ENCODE results near the gene SEZ6L2. TPM values are rescaled to one million over a fixed set of nuclear protein-coding genes. Genes with fewer than 3 reads are reported as not detected.
"Not testable (repeated sequence)": the region's sequence is repeated elsewhere in the genome, so short reads cannot be mapped to it uniquely, and the experiment has no call there.

The SEZ6L2 gene
- total RNA-seq, 6 experiments from 2014 or later: 1.5 to 4.5 (median 3.9) TPM

- Mint-ChIP-seq H3K27me3 (ENCODE audit: insufficient read depth) (peaks cover 30% of the 10 kb centered on the region), H3K9me3 (no peaks in the 10 kb centered on the region; the same call in 1 of the 2 replicates), H3K4me3 (no peak overlapping the region), H3K36me3 (ENCODE audit: low read depth) (peaks cover 5% of the 10 kb centered on the region; the same call in 1 of the 2 replicates), H3K4me1 (ENCODE audit: low read depth) (peaks cover 10% of the 10 kb centered on the region; the same call in 1 of the 2 replicates), H3K27ac (no peak overlapping the region)
- TF ChIP-seq, protein P1, sequence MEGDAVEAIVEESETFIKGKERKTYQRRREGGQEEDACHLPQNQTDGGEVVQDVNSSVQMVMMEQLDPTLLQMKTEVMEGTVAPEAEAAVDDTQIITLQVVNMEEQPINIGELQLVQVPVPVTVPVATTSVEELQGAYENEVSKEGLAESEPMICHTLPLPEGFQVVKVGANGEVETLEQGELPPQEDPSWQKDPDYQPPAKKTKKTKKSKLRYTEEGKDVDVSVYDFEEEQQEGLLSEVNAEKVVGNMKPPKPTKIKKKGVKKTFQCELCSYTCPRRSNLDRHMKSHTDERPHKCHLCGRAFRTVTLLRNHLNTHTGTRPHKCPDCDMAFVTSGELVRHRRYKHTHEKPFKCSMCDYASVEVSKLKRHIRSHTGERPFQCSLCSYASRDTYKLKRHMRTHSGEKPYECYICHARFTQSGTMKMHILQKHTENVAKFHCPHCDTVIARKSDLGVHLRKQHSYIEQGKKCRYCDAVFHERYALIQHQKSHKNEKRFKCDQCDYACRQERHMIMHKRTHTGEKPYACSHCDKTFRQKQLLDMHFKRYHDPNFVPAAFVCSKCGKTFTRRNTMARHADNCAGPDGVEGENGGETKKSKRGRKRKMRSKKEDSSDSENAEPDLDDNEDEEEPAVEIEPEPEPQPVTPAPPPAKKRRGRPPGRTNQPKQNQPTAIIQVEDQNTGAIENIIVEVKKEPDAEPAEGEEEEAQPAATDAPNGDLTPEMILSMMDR (IDR thresholded peaks at IDR 0.05): no peak
- no peak for DNase-seq
Measured at GRCh38 chr16:29873319-29873718, 26.0 kb downstream of the SEZ6L2 start.

DNA sequence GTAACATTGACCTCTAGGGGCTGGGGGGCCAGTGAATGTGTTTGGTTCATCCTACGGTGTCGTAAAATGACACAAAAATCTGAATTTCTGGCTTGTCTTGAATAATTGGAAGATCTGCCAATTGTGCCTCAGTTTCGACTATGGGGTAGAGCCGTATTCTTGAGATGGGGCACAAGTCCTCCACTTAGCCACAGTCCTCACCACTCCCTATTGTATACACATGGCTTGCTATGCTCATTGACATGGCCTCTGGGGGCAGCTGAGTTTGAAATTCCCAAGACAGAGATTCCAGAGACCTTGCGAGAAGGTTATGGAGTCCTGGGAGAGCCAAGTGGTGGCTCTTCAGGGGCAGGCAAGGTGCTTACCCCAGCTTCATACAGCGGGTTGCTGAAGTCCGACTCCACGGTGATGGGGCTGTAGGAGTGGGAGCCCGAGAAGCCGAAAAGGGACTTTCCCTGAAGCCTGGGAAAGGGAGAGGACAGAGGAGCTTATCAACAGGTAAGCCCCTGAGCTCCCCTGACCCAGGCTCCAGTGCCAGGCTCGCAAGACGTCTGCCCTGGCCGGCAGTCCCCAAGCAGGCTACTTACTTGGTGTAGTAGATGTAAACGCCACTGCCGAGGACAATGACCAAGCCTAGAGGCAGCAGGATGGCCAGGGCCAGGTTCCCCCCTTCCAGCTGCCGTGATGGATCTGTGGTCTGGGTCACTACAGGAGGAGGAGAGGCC is 27.4 kb downstream of the SEZ6L2 start:
- Mint-ChIP-seq H3K36me3 (ENCODE audit: low read depth) (no peaks in the 10 kb centered on the region), H3K27me3 (ENCODE audit: insufficient read depth) (peaks cover 20% of the 10 kb centered on the region), H3K27ac (no peak overlapping the region), H3K9me3 (no peaks in the 10 kb centered on the region), H3K4me1 (ENCODE audit: low read depth) (0 out of 2 replicates have a peak, but pooled peaks cover 4% of the 10 kb centered on the region), H3K4me3 (no peak overlapping the region)
- no peak for DNase-seq
- TF ChIP-seq, protein P1 (IDR thresholded peaks at IDR 0.05): no peak

- not testable (repeated sequence) for H3K27ac Mint-ChIP-seq; H3K4me1 Mint-ChIP-seq (ENCODE audit: low read depth); H3K4me3 Mint-ChIP-seq; H3K36me3 Mint-ChIP-seq (ENCODE audit: low read depth); DNase-seq; H3K9me3 Mint-ChIP-seq; H3K27me3 Mint-ChIP-seq (ENCODE audit: insufficient read depth)
Measured at GRCh38 chr16:29869067-29869466, 30.3 kb downstream of the SEZ6L2 start.

DNA sequence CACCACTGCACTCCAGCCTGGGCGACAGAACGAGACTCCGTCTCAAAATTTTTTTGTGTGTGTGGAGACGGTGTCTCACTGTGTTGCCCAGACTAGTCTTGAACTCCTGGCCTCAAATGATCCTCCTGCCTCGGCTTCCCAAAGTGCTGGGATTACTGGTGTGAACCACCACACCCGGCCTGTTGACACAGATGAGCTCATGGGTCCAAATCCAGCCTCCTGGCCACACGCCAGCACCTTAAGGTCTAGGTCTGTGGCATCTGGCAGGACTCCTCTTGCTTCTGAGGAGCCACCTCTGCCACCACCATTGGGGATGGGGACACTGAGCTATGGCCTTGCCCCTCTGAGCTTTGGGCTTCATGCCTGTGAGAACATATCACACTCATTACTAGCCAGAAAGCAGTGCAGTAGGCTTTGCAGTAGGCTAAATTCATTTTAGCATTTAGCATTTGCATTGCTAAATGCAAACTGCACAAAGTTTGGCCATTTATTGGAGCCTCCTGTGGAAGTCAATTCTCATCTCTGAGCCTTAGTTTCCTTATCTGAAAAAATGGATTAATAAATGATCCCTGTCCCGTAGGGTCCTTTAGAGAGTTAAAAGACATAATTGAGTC is 30.8 kb downstream of the SEZ6L2 start:
- DNase-seq: no peak
- Mint-ChIP-seq H3K4me1 (ENCODE audit: low read depth) (no peaks in the 10 kb centered on the region), H3K9me3 (no peaks in the 10 kb centered on the region), H3K4me3 (no peak overlapping the region), H3K27ac (no peak overlapping the region), H3K36me3 (ENCODE audit: low read depth) (no peaks in the 10 kb centered on the region), H3K27me3 (ENCODE audit: insufficient read depth) (peaks cover 8% of the 10 kb centered on the region)
- TF ChIP-seq, protein P1 (IDR thresholded peaks at IDR 0.05): no peak

- Mint-ChIP-seq H3K27me3 (ENCODE audit: insufficient read depth) (peaks cover 4% of the 10 kb centered on the region; the same call in 1 of the 2 replicates), H3K27ac (no peak overlapping the region), H3K9me3 (no peaks in the 10 kb centered on the region), H3K36me3 (ENCODE audit: low read depth) (peaks cover 15% of the 10 kb centered on the region), H3K4me1 (ENCODE audit: low read depth) (peaks cover 19% of the 10 kb centered on the region), H3K4me3 (no peak overlapping the region)
- TF ChIP-seq, protein P1 (IDR thresholded peaks at IDR 0.05): no peak
- no peak for DNase-seq
Measured at GRCh38 chr16:29864205-29864604, 35.1 kb downstream of the SEZ6L2 start.

DNA sequence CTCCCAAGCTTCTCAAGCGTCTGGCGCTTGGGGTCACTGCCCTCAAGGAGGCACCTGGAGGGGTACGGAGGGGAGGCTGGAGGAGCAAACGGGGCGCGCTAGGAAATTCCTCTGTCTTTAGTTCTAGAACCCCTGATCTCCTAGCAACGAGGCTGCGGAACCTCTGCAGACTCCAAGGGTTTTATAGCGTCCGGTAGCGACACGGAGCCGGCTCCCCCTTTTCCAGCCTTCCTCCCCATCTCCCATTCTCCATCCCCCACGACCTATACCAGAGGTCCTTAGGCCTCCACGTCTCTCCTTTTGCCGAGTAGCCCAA is 35.7 kb downstream of the SEZ6L2 start:
- peaks cover 19% of the 10 kb centered on the region for H3K4me1 Mint-ChIP-seq (ENCODE audit: low read depth)
- peak overlapping the region; percentile 99 for H3K4me3 Mint-ChIP-seq
- H3K27ac Mint-ChIP-seq: peak overlapping the region; percentile 99
- no peak for DNase-seq
- H3K27me3 Mint-ChIP-seq (ENCODE audit: insufficient read depth): peaks cover 1% of the 10 kb centered on the region; the same call in 1 of the 2 replicates
- no peaks in the 10 kb centered on the region for H3K9me3 Mint-ChIP-seq
- TF ChIP-seq, protein P1 (IDR thresholded peaks at IDR 0.05): no peak; the same call in 1 of the 2 replicates
- H3K36me3 Mint-ChIP-seq (ENCODE audit: low read depth): peaks cover 17% of the 10 kb centered on the region
